Ishikawa (cell line): ENCODE measurements around the gene UBE3B.
A peak's percentile ranks its signal among the peaks of the same experiment; 100 is the strongest.

Experiments
- CEBPB ChIP-seq: IDR thresholded peaks from 2 replicates; pipeline ENCODE4 v1.6.1; 2012
- CREB1 ChIP-seq: IDR thresholded peaks from 2 replicates; pipeline ENCODE4 v1.6.1; 2012; ENCODE audit warnings: low read depth
- EGR1 ChIP-seq: IDR thresholded peaks from 2 replicates; pipeline ENCODE4 v1.6.1; 2012
- EP300 ChIP-seq: IDR thresholded peaks from 2 replicates; pipeline ENCODE4 v1.6.1; 2012; ENCODE audit warnings: borderline replicate concordance
- FOXM1 ChIP-seq: IDR thresholded peaks from 2 replicates; pipeline ENCODE4 v1.6.1; 2012; ENCODE audit warnings: low read depth, borderline replicate concordance
- NFIC ChIP-seq: IDR thresholded peaks from 2 replicates; pipeline ENCODE4 v1.6.1; 2012
- RAD21 ChIP-seq: IDR thresholded peaks from 2 replicates; pipeline ENCODE4 v1.6.1; 2012; ENCODE audit warnings: low read depth
- TAF1 ChIP-seq: IDR thresholded peaks from 2 replicates; pipeline ENCODE4 v1.6.1; 2012; ENCODE audit warnings: low read depth, mild to moderate bottlenecking
- TCF12 ChIP-seq: IDR thresholded peaks from 2 replicates; pipeline ENCODE4 v1.6.1; 2012; ENCODE audit warnings: low read depth
- TEAD4 ChIP-seq: IDR thresholded peaks from 2 replicates; pipeline ENCODE4 v1.6.1; 2012
- YY1 ChIP-seq: IDR thresholded peaks from 2 replicates; pipeline ENCODE4 v1.6.1; 2012; ENCODE audit warnings: low read depth
- ZBTB7A ChIP-seq: IDR thresholded peaks from 2 replicates; pipeline ENCODE4 v1.6.1; 2012; ENCODE audit warnings: low read depth
- TF ChIP-seq, protein P1 (sequence below): IDR thresholded peaks from 2 replicates; pipeline ENCODE4 v1.6.1; 2012; ENCODE audit warnings: low read depth, mild to moderate bottlenecking
- TF ChIP-seq, protein P2 (sequence below): IDR thresholded peaks from 2 replicates; pipeline ENCODE4 v1.6.1; 2012
- TF ChIP-seq, protein P3 (sequence below): IDR thresholded peaks from 2 replicates; pipeline ENCODE4 v1.6.1; 2012

UBE3B gene

DNA sequence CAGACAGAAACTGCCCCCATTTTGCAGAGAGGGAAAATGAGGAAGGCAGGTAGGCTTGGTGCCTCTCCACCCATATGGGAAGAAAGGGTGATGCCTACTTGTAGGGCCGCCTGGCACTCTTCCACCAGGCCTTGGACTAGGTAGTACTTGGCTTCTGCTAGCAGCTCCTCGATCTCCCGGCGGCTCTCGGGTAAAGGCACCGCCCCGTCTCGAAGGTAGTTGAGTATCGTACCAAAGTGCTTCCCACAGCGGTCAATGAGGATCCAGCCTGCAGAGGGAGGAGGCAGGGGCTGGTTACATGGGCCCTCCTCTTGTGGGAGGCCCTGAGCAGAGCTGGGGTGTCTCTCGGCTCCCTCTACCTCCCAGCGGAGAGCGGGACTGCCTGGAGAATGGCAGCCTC lies 16.9 kb upstream of the UBE3B start:
- TF ChIP-seq, protein P1, sequence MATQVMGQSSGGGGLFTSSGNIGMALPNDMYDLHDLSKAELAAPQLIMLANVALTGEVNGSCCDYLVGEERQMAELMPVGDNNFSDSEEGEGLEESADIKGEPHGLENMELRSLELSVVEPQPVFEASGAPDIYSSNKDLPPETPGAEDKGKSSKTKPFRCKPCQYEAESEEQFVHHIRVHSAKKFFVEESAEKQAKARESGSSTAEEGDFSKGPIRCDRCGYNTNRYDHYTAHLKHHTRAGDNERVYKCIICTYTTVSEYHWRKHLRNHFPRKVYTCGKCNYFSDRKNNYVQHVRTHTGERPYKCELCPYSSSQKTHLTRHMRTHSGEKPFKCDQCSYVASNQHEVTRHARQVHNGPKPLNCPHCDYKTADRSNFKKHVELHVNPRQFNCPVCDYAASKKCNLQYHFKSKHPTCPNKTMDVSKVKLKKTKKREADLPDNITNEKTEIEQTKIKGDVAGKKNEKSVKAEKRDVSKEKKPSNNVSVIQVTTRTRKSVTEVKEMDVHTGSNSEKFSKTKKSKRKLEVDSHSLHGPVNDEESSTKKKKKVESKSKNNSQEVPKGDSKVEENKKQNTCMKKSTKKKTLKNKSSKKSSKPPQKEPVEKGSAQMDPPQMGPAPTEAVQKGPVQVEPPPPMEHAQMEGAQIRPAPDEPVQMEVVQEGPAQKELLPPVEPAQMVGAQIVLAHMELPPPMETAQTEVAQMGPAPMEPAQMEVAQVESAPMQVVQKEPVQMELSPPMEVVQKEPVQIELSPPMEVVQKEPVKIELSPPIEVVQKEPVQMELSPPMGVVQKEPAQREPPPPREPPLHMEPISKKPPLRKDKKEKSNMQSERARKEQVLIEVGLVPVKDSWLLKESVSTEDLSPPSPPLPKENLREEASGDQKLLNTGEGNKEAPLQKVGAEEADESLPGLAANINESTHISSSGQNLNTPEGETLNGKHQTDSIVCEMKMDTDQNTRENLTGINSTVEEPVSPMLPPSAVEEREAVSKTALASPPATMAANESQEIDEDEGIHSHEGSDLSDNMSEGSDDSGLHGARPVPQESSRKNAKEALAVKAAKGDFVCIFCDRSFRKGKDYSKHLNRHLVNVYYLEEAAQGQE: no peak
- TF ChIP-seq, protein P2, sequence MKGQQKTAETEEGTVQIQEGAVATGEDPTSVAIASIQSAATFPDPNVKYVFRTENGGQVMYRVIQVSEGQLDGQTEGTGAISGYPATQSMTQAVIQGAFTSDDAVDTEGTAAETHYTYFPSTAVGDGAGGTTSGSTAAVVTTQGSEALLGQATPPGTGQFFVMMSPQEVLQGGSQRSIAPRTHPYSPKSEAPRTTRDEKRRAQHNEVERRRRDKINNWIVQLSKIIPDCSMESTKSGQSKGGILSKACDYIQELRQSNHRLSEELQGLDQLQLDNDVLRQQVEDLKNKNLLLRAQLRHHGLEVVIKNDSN: no peak
- TF ChIP-seq FOXM1: no peak
- TF ChIP-seq EP300: no peak
- no peak for TF ChIP-seq CREB1
- TF ChIP-seq NFIC: no peak
- TF ChIP-seq, protein P3, sequence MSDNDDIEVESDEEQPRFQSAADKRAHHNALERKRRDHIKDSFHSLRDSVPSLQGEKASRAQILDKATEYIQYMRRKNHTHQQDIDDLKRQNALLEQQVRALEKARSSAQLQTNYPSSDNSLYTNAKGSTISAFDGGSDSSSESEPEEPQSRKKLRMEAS: no peak
- no peak for TF ChIP-seq CEBPB
- TF ChIP-seq ZBTB7A: no peak
- no peak for TF ChIP-seq TCF12
- no peak for TF ChIP-seq RAD21

DNA sequence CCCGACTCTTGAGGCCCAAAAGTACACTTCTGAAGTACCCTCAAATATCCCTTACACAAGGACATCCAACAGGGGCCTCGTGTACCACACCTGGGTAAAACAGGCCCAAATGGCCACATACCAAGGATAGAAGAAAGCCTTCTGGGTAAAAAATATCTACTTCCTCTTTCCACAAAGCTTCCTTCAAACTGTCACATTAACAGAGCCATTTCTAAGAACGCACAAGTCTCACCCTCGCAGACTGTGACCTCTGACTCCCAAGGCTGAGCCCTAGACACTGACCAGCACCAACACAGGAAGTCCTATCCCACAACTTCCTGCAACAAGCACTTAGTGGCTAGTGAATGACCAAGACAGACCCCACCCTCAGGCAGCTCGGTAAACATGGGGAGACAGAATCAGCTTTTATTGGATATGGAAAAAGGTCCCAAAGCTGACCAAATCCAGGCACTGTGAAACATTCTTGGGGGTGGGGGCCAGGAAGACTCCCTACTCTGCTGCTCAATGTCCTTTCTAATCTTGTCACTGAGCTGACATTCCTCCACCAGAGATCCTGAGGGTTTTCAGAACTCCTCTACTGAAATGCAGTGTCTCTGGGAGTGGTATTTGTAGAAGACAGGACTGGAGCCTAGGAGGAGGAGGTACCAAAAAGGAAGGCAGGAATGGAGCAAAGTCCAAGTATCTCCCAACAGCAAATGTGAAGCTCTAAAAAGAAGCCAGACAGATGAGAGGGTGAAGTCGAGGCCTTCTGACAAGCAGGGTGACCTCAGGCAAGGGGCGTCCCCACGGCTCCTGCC lies 16.2 kb upstream of the UBE3B start:
- no peak for TF ChIP-seq CEBPB
- no peak for TF ChIP-seq EP300
- TF ChIP-seq, protein P3: no peak
- no peak for TF ChIP-seq FOXM1
- TF ChIP-seq TEAD4: no peak
- TF ChIP-seq EGR1: no peak
- TF ChIP-seq, protein P2: no peak
- TF ChIP-seq ZBTB7A: no peak
- TF ChIP-seq TCF12: no peak
- no peak for TF ChIP-seq TAF1
- TF ChIP-seq RAD21: no peak
- TF ChIP-seq, protein P1: no peak
- TF ChIP-seq CREB1: no peak
- no peak for TF ChIP-seq YY1
- TF ChIP-seq NFIC: no peak

DNA sequence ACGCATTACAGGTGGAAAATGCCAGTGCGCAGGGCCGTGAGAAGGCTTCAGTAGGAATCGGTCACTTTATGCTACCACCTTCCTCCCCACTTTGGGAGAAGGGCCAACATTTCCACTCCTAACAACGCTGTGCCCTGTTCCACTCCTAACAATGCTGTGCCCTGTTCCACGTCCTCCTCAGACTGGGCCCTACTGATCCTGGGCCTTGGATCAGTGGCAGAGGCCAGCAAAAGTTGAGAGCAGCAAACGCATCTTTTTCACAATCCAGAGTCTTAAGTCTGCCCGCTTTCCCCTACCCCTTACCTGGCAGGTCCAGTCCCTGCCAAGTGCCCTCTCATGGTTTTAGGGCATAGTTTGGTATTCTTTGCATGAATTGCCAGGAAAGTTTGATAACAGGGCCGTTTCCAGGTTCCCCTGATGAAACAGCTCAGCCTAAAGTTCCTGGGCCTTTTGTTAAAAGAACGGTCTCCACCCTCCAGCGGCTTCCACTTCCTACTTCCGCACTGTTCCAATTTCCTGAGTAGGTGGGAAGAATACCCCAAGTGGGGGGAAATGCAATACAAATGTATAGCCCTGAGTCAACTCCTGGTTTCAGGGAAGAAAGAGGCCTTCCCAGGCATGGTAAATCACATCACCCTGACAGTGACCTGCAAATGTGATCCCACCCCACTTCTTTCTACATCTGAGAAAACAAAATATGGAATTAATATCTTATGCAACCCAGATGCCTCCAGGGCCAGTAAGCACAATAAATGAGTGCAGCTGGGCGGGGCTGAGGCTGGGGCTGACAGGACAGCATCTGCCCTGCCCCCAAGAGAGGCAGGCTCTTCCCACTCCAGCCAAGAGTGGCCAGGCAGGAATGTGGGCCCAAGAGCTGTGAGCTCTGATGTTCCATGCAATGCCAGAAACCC lies 15.3 kb upstream of the UBE3B start:
- TF ChIP-seq YY1 (no peak), TAF1 (no peak), RAD21 (no peak; the same call in 1 of the 2 replicates), TCF12 (peak; percentile 28; the same call in 1 of the 2 replicates), ZBTB7A (no peak), CEBPB (no peak; the same call in 1 of the 2 replicates), CREB1 (no peak), FOXM1 (no peak), TEAD4 (peak; percentile 86), NFIC (peak; percentile 42; the same call in 1 of the 2 replicates), EP300 (peak; percentile 39; the same call in 1 of the 2 replicates), EGR1 (no peak)
- TF ChIP-seq, protein P2: no peak
- TF ChIP-seq, protein P1: no peak
- TF ChIP-seq, protein P3: no peak
